HG02623 (cell line): ENCODE measurements around the gene ZSCAN12.

ENCODE experiments used
- ATAC-seq: cut with Tn5 transposase; IDR thresholded peaks from one replicate; pipeline ENCODE4 v1.9.1; 2021; ENCODE audit warnings: moderate library complexity; ENCODE audit not compliant: unreplicated experiment

Gene ZSCAN12

DNA sequence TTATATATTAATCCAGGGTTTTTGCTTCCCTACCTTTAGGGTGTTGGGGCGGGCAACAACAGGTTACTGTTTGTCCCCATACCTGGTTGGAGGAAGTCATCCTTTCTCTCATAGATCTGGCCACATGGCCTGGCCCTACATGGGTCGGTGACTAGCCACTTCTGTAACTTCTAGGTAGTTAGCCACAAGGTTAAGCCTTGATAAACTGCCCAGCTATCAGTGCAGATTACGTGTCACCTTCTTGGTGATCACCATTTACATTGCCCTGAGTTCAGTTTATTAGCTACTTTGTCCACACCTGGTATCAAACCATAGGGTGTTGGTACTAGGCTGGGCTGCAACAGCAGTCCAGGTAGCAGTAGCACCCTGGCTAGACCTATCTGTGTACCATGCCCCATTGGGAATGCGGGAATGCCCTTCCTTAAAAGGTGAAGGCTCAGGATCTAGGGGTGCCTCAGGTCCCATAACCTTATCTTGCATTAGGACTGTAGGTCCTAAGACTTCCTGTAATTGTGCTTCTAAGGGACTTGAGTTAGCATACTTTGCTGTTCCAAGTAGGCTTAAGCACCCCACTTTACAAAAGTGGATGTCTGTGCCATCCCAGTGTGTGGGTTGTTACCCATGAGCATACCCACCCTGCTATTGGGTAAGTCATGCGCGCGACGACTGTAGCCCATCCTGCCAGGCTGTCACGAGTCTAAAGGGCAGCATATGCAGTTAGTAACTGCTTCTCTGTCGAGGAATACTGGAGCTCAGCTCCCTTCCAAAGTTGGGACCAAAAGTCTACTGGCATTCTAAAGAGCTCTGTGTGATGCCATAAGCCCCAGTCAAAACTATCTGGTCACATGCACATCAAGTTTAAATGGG, 44.6 kb downstream of the ZSCAN12 start:
- ATAC-seq, result no peak

DNA sequence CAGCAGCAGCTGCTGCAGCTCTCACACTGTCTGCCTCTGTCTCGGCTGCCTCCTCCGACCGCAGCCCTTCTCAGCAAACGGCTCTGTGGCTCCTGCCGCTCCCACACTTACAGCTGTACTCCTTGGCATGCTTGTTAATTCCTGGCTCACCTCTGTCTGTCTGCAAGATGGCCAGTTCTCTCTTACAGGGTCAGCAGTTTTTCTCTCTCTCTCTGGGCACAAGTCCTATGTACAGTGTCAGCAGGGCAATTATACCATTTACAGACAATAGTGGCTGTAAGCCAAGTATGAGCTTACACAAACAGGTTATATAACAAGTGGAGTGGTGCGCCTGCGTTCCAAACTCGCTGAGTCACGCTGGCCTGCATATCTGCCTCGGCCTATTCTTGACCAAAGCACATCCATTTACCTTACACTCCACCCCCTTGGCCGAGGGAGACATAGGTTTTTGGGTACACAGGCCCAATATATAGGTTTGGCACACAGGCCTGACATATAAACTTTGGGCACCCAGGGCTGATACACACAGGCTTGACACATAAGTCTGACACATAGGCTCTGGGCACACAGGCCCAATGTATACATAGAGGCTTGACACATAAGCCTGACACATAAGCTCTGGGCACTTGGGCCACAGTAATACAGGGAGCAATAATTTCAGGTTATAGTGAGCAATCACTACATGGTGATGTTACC, 45.4 kb downstream of the ZSCAN12 start:
- ATAC-seq, result no peak

DNA sequence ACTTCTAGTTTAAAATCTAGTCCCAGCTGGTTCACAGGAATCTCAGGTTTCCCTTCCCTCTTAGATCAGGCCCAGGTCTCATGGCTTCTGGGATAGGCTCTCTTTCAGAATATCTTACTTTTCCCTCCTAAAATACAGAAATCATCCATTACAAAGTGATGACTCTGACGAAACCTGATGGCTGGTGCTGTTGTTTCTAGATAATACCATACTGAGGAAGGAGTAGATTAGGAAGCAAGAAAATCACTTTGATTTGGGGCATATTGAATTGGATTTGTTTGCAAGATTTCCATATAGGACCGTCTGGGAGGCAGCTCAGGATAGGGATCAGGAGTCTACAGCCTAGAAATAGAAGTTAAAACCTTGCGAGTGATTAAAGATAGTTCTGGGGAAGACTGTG, 46.2 kb downstream of the ZSCAN12 start:
- no peak for ATAC-seq

DNA sequence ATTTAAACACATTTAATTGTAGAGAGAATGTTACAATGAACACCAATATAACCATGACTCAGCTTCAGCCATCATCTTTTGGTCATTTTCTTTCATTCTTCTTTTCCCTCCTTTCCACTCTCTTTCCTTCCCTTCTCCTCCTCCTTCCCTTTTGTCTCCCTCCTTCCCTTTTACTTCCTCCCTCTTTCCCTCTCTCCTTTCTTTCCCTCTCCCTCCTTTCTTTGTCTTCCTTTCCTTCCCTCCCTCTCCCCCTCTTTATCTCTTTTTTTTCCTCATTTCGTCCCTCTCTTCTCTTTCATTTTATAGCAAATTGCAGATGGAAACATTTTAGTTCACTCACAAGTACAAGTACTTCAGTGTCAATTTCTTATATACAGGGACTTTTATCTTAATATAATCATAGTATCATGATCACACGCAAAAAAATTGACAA, 48.0 kb downstream of the ZSCAN12 start:
- no peak for ATAC-seq

DNA sequence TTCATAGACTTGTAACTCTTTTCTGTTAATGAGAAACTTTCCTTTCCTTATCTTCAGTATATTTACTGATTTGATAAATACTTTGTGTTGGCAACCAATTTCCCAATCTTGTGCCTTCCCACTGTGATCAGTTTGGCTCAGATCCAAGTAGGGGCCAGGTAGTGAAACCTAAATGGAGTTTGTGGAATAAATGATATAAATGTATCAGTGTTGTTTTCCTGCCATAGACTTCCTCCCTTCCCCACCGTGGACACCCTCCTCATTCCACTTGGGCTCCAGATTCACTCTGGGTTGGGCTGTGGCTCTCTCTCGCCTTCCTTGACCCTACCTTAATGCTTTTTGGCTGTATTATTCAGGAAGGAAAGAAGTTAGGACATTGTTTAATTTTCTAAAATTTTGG, 48.5 kb downstream of the ZSCAN12 start:
- ATAC-seq, result no peak

DNA sequence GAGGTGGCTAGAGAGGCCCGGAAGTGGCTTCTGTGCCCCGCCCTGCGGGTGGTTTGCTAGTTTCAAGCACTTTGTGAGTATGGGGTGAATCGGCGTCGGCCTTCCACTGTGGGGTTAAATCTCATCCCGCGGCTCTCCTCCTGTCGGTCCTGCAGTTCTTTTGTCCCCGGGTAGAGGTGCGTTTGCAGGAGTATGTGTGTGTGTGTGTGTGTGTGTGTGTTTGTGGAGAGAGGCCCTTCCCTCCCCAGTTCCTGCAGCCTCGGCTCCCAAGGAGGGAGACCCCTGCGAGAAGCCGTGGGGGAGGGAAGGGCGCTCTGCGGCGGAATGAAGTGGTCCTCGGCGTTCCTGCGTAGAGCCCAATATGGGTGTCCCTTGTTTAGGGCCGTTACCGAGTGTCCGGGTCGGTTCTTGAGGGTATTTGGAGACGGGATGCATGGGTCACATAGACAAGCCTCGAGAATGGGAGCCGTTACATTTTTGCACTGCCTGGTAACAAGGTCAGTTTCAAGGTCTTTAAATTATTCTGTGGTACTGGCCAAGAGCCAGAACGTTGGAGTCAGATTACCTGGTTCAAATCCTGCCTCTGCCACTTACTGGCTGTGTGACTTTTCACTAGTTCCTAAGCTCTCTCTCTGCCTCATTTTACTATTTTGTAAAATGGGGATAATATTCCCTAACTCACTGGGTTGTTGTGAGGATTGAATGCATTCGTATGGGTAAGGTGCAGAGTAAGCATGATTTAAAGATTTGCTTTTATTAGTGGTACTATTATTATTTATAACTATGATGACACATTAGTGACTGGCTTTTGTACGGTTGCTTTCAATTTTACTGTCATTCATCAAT, 49.4 kb downstream of the ZSCAN12 start, which contains the start of gene ZKSCAN3:
Gene ZKSCAN3 (plus strand): TSS at position 56 of the 846 bp plus-strand sequence. CDS start 9,640 bp downstream, outside the sequence.
- ATAC-seq, result peak; percentile 98

DNA sequence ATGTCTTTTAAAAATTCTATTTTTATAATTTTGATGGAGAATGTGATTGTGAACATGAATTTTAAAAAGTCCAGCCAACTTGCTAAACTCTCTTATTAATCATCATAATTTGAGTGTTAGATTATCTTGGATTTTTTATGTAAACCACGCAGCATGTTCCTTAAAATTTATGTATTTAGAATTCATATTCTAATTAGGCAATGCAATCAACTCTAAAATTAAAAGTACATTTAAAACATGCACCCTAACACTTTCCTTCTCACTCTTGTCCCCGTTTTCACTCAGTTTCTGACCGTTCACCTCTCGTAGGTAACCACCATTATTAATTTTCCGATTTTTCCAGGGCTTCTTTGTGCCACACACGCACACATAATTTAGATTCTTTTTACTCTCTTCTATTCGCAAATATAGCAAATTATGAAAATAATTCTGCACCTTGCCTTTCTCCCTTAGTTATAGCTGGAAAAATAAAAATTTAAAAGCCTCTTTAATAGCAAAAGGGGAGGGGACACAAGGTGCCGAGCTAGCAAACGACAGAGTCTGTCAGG, 50.1 kb downstream of the ZSCAN12 start:
- ATAC-seq, result peak; percentile 8

DNA sequence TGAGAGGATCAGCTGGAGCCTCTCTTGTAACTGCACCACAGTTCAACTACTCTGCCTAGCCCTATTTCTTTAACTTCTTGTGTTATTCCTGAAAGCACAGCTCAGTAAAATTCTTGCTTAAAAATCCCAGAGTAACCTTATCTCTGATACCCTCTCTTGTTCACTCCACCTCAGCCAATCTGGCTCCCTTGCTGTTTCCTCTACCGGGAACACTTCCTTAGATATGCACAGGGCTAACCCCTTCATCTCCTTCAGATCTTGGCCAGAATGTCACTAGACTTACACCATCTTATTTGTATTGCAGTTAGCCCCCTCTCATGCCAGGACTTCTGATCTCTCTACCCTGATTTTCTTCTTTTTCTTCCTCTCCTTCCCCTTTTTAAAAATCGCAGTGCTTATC, 52.4 kb downstream of the ZSCAN12 start:
- no peak for ATAC-seq

DNA sequence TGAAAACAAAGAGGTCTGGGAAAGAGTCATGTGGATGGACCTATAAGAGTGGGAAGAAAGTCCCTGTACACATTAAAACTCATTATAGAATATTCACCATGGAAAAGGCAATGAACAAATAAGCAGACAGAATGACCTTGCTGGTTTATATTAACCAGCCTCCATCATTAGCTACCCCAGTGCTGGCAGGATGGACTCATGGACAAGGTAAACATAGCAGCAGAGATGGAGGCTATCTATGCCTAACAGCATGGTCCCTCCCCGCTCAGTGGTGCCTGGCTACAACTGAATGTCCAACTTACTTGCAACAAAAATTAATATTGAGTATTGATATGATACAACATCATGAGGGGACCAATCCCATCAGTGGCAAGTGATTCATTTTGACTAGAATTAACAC, 54.3 kb downstream of the ZSCAN12 start:
- no peak for ATAC-seq

DNA sequence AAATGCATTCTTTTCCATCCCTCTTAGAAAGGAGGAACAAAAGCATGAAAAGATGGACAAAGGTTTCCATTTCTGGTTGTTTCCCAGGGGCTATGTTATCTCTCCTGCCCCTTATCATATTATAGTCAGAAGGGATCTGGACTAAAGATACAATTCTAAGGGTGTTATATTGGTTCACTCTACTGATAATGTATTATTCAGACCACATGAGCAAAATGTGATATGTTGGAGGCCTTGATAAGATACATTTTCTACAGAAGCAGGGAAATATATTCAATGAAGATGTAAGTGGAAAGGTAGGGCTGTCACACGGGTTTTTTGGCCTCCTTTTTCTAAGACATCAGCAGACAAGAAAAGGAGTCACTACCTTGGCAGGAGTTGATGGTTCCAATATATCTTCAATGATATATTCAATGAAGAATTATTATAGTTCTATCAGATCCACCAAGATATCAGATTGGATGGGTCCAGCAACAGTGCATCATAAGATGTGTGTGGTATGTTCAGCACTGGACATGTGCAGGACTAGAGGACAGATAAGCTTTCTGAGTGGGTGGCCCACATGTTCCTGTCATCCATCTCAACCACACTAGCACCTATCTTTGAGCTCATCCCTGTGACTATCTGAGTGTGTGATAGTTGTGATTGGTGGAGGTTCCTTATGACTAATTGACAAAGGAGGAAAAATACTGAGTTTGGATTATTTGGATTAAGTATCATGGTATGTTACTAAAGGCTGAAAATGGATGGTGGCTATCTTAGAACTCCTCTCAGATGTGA, 55.5 kb downstream of the ZSCAN12 start:
- ATAC-seq, result no peak

DNA sequence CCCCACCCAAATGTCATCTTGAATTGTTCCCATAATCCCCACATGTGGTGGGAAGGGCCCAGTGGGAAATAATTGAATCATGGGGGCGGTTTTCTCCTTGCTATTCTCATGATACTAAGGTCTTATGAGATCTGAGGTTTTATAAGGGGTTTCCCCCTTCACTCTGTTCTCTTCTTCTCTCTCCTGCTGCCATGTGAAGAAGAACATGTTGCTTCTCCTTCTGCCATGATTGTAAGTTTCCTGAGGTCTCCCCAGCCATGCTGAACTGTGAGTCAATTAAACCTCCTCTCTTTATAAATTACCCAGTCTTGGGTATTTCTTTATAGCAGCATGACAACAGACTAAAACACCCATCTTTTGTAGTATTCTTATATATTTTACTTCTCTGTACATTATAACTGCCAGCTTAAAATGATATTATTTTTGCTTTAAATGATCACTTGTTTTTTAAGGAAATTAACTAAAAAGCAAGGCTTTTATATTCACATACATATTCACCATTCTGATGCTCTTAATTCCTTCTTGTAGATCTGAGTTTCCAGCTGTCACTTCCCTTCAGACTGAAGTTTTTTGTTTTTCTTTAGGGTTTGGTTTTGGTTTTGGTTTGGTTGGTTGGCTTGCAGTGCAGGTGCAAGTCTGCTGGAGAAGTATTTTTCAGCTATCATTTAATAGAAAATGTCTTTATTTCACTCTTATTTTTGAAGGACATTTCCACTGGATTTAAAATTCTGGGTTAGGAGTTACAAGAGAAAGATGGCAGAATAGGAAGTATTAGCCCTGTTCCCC, 59.0 kb downstream of the ZSCAN12 start:
- ATAC-seq, result no peak

DNA sequence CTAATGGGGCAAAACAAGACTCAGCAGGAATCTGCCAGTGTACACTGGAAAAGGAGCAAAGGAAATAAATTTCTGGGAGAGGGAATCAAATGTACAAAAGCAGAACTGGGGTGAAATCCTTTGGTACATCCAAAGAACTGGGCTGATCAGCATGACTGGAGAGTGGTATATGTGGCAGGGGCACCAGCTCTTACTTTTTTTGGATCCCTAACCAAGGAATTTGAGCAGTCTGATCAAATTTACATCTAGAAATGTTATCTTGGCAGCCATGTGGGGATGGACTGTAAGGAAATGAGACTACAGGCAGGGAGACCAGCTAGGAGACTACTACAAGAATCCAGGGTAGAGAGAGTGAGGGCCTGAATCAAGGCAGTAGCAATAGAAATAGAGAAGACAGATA, 62.4 kb downstream of the ZSCAN12 start:
- no peak for ATAC-seq

DNA sequence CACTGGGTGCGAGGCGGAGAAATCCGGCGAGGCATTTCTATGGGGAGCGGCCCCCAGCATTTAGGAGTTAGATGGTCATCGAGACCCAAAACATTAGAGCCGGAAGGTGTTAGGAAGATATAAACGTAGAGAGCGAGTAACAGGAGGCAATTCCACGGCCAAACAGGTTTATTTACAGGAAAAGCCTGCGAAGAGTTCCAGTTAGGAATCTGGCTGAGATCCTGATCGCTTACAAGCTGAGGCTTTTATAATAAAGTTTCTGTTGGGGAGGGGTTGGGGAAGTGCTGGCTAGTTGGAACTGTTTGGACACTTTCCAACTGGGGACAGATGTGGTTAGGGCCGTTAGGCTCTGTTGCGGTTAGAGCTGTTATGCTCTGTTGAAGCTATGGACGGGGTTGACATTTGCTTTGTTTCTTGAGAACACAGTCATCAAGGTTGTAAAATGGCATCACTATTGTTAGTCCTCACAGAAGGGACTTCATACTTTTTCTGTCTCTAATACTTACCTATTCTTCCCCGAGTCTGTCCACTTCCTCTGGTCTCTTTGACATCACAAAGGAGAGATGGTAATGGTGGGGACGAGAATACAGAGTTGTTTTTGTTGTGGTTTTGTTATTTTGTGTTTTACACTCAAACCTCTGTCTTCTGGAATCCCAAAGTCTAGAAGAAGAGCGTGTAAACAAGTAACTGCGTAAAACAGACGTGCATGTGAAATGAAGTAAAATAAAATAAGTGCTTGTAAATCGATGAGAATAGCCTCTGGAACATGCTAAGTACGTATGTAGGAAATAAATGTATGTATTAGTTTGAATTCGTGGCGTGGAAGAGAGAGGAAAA, 63.0 kb downstream of the ZSCAN12 start:
- no peak for ATAC-seq

DNA sequence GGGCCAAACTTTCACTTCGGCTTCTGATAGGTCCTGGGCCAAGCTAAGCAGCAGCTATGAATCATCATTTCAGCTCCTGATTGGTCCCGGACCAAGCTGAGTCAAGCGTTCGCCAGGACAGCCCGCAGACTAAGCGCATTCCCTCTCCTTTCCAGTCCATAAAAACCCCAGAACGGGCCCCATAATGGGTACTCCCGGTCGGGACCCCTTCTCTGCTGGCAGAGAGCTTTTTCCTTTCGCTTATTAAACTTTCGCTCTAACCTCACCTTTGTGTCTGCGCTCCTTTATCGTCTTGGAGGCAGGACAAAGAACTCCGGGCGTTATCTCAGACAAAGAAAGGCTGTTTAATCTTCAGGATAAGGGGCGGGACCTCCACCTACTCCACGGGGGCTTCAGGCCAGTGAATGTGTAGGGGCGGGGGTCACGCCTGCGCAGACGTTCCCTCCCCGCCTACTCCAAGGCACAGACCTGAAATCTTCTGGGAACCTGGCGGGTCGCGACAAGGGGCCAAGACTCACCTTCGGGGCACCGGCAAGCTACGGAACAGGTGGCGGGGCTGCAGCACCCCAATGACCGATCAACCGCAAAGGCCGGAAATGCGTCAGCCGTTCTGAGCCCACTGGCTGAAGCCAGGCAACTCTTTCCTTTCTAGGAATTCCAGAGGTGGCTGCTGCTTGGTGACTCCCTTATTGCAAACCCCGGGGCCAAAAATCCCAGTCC, 63.8 kb downstream of the ZSCAN12 start, which contains the start of gene ZSCAN31:
Gene ZSCAN31 (minus strand): TSS at position 585 of the 720 bp plus-strand sequence. CDS start 6,465 bp downstream, outside the sequence.
- peak; percentile 91 for ATAC-seq

DNA sequence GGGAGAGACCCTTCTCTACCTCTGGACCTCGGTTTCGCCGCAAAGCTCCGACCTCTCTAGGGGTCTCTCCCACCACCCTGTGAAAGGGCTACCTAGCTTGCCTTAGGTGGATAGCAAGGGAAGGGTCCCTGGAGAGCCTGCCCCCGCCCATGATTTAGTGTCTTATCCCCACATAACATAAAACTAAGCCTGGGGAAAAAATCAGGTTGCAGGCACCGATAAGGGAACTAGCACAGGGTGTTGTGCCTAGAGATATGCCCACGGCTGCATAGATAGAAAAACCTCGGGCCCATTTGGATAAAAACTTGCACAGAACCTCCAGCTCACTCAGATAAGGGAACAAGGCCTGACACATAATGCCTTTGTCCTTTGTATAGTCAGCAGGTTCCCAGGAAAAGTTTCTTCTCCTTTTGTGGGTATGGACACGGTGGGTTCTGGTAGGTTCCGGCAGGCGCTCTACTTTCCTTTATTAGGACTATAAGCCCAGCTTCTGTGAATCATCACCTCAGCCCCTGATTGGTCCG, 64.4 kb downstream of the ZSCAN12 start:
- ATAC-seq, result no peak

DNA sequence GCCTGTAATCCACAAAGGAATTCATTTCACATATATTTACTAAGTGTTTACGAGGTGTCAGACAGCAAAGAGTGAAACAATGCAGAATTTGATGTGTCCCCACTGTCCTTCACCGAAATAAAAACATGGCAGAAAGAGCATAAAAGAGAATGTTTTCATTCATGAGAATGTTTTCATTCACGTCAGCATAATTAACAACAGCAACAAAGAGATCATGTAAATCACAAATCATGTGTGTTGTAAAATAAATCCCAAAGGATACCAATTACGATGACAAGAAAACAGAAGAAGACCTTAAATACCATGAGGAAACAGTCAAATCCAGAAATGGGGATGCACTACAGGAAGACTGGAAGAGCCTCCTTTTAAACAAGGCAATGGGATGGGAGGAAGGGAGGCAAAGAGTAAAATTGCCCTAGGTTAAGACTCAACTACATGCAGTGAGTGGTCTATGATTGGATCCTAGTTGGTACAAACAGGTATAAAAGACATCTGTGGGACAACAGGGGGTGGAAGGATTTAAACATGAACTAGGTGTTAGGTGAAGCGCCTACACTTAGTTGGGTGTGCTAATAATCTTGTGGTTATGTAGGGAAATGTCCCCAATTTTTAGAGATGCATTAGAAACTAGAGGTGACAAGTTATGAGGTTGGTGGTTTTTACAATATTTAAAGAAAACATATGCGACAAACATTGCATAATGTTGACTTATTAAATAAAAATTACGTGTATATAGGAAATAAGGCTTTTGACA, 65.1 kb downstream of the ZSCAN12 start:
- no peak for ATAC-seq

DNA sequence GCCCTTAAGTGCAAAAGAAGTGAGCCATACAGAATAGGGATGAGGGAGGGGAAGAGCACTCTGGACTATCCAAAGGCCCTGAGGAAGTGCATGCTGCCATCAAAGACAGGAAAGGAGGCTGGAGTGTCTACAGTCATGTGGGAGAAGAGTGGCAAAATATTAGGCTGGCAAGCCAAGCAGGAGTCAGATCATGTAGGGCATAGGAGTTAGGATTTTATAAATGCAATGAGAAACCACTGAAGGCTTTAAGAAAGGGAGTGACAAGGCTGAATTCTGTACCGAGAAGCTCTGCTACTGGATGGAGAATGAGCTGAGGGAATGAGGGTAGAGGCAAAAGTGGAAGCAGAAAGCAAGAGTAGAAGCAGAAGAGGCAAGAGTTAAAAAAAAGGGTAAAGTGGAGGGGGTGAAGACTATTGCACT, 65.9 kb downstream of the ZSCAN12 start:
- no peak for ATAC-seq
